Peyer's patch (tissue), 4 donors: ENCODE results near the gene GUCA1C. TPM values are rescaled to one million over a fixed set of nuclear protein-coding genes. Genes with fewer than 3 reads are reported as not detected.

Source experiments
- DNase-seq, 3 donors: peaks; one replicate each; pipeline ENCODE4 v3.0.0-alpha.2; 2017 to 2019
- H3K27ac ChIP-seq, 4 donors: fragments of 200-600 bp; sonication (generic); one replicate each; pipeline ENCODE4 v1.5.1; 2016 to 2019
- H3K27me3 ChIP-seq, 2 donors: fragments of 200-600 bp; sonication (generic); one replicate each; pipeline ENCODE4 v1.5.1; 2019
- H3K36me3 ChIP-seq, 3 donors: fragments of 200-600 bp; sonication (generic); one replicate each; pipeline ENCODE4 v1.5.1; 2016 to 2019
- H3K4me1 ChIP-seq, 4 donors: fragments of 200-600 bp; sonication (generic); one replicate each; pipeline ENCODE4 v1.5.1; 2016 to 2019
- H3K4me3 ChIP-seq, 4 donors: fragments of 200-600 bp; sonication (generic); 1 replicate in 3 of 4; 2 replicates in 1 of 4; pipeline ENCODE4 v1.5.1; 2016 to 2019; ENCODE audit warnings: mild to moderate bottlenecking in 1 of 4
- H3K9me3 ChIP-seq, 4 donors: fragments of 200-600 bp; sonication (generic); one replicate each; pipeline ENCODE4 v1.5.1; 2016 to 2019; ENCODE audit warnings: mild to moderate bottlenecking in 1 of 4
- POLR2A ChIP-seq, 2 donors: fragments of 450-650 bp; IDR thresholded peaks; one replicate each; pipeline ENCODE4 v1.5.1; 2017; ENCODE audit warnings: antibody characterized with exemption in 2 of 2, mild to moderate bottlenecking in 2 of 2, moderate library complexity in 2 of 2
- total RNA-seq, 4 donors: library from RNA; depleted of rRNA; stranded (reverse); fragments of >200 nt; gene quantifications; one replicate each; pipeline ENCODE4 v1.1.0, GENCODE V29; 2016
- TF ChIP-seq, protein P1 (sequence below), 6 experiments: fragments of 450-650 bp in 4 of 6; fragments of 200-600 bp in 2 of 6; sonication (generic) in 1 of 6; IDR thresholded peaks; one replicate each; pipeline ENCODE4 v1.5.1; 2017 to 2019; ENCODE audit warnings: antibody characterized with exemption in 6 of 6, mild to moderate bottlenecking in 3 of 6, moderate library complexity in 1 of 6

Gene GUCA1C
- total RNA-seq, 4 donors from 2014 or later = not detected

DNA sequence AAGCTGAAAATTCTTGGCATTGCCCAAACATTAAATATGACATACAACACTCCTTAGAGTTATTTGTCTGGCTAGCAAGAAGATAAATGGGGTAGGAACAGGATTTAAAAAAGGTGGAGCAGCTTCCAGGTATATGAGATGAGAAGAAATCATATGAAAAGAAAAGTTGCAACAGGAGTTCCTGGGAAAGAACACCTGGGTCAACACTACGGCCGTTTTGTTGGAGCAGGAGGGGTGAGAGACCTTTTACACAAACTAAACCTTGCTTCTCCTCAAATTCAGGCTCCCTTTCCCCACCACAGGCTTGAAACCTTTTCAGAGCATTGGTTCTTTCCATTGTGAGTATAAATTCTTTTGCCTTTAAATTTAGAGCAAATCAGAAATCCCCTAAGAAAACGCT is 18.8 kb upstream of the GUCA1C start:
- H3K4me3 ChIP-seq = no peak overlapping the region
- TF ChIP-seq, protein P1, sequence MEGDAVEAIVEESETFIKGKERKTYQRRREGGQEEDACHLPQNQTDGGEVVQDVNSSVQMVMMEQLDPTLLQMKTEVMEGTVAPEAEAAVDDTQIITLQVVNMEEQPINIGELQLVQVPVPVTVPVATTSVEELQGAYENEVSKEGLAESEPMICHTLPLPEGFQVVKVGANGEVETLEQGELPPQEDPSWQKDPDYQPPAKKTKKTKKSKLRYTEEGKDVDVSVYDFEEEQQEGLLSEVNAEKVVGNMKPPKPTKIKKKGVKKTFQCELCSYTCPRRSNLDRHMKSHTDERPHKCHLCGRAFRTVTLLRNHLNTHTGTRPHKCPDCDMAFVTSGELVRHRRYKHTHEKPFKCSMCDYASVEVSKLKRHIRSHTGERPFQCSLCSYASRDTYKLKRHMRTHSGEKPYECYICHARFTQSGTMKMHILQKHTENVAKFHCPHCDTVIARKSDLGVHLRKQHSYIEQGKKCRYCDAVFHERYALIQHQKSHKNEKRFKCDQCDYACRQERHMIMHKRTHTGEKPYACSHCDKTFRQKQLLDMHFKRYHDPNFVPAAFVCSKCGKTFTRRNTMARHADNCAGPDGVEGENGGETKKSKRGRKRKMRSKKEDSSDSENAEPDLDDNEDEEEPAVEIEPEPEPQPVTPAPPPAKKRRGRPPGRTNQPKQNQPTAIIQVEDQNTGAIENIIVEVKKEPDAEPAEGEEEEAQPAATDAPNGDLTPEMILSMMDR (IDR thresholded peaks at IDR 0.05) = no peak
- TF ChIP-seq POLR2A (IDR thresholded peaks at IDR 0.05) = no peak
- no peaks in the 10 kb centered on the region for H3K36me3 ChIP-seq
- DNase-seq = no peak
- no peaks in the 10 kb centered on the region for H3K27me3 ChIP-seq
- no peak overlapping the region for H3K27ac ChIP-seq
- no peaks in the 10 kb centered on the region for H3K9me3 ChIP-seq
- no peaks in the 10 kb centered on the region for H3K4me1 ChIP-seq

DNA sequence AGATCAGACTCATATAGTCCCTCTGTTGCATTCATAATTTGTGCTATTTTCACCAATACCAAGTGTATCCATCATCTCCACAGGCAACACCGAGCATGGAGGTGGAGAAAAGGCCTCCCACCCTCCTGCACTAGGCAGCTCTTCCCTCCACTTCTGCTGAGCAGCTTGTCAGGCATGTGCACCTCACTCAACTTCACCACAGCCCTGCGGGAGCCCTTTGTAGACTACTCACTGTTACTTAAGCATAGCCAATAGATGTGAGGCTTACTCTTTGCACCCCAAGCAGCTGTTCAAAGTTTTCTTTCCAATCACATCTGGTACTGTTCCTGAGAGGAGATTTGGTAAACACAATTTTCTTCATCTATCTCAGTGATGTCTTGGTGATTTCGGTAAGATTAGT is 16.9 kb upstream of the GUCA1C start:
- DNase-seq = no peak
- H3K9me3 ChIP-seq = no peaks in the 10 kb centered on the region
- H3K4me3 ChIP-seq = no peak overlapping the region
- no peaks in the 10 kb centered on the region for H3K27me3 ChIP-seq
- H3K27ac ChIP-seq = no peak overlapping the region
- no peak for TF ChIP-seq POLR2A (IDR thresholded peaks at IDR 0.05)
- TF ChIP-seq, protein P1 (IDR thresholded peaks at IDR 0.05) = no peak
- H3K36me3 ChIP-seq = no peaks in the 10 kb centered on the region
- no peaks in the 10 kb centered on the region for H3K4me1 ChIP-seq

DNA sequence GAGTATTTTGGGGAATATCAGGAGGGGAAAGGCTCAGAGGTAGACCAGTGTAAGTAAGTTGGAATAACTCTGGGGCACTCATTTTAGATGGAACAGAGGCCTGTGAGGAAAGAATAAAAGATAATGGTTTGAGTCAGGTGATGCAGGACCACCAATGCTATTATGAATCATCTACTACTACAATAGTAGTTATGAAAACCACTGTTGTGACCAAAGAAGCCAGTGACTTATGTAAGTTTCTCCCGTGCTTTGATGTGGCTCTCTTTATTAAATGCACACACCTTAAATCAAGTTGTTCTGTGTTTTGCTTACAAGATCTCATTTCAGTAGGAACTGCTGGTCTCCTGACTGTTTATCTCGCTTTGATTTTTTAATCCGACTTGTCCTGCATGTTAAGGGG is 13.1 kb upstream of the GUCA1C start:
- H3K4me3 ChIP-seq = no peak overlapping the region
- no peaks in the 10 kb centered on the region for H3K36me3 ChIP-seq
- no peak for TF ChIP-seq POLR2A (IDR thresholded peaks at IDR 0.05)
- H3K27me3 ChIP-seq = no peaks in the 10 kb centered on the region
- no peak overlapping the region for H3K27ac ChIP-seq
- H3K4me1 ChIP-seq = no peaks in the 10 kb centered on the region
- H3K9me3 ChIP-seq = no peaks in the 10 kb centered on the region
- no peak for DNase-seq

DNA sequence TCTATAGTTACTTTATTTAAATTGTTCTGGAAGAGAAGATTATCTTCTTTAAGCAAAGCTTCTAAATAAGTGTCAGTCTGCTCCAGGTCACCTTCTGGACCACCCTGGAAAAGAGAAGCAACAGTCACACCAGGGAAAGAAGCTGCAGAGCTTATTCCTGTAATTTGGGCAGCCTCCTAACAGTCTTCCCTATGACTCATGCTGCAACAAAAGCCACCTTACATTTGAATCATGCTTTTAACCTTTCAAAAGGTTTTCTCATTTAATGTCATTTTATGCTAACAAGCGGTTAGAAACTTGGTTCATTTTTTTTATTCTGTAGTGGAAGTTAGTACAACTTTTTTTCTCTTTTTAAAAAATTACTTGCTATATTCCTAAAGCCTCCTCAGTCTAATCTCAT is 5.3 kb upstream of the GUCA1C start:
- H3K36me3 ChIP-seq = no peaks in the 10 kb centered on the region
- H3K4me1 ChIP-seq = no peaks in the 10 kb centered on the region
- TF ChIP-seq, protein P1 (IDR thresholded peaks at IDR 0.05) = no peak
- no peak for TF ChIP-seq POLR2A (IDR thresholded peaks at IDR 0.05)
- no peak overlapping the region for H3K4me3 ChIP-seq
- no peak overlapping the region for H3K27ac ChIP-seq
- no peaks in the 10 kb centered on the region for H3K27me3 ChIP-seq
- H3K9me3 ChIP-seq = no peaks in the 10 kb centered on the region
- DNase-seq = no peak

DNA sequence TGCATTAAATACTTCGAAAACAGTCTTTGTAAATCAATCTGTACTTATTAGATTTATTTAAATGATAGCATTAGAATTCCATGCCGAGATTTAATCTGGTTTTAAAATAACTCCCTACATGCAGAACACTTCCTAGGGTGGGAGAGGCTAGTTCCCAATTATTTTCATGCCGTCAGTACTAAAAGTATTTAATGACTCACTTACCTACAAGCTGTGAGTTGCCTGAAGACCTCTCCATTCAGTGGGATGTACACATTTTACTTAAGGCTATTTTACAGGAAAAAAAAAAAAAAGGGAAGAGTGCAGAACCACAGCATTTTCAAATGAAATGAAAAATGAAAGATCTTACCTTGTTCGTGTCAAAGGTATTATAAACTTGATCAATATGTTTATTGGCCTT is 469 bp downstream of the GUCA1C start:
- Histone ChIP-seq H3K9me3 (no peaks in the 10 kb centered on the region), H3K4me1 (no peaks in the 10 kb centered on the region), H3K27ac (no peak overlapping the region), H3K36me3 (no peaks in the 10 kb centered on the region), H3K4me3 (no peak overlapping the region), H3K27me3 (no peaks in the 10 kb centered on the region)
- no peak for DNase-seq
- TF ChIP-seq, protein P1 (IDR thresholded peaks at IDR 0.05) = no peak
- TF ChIP-seq POLR2A (IDR thresholded peaks at IDR 0.05) = no peak

DNA sequence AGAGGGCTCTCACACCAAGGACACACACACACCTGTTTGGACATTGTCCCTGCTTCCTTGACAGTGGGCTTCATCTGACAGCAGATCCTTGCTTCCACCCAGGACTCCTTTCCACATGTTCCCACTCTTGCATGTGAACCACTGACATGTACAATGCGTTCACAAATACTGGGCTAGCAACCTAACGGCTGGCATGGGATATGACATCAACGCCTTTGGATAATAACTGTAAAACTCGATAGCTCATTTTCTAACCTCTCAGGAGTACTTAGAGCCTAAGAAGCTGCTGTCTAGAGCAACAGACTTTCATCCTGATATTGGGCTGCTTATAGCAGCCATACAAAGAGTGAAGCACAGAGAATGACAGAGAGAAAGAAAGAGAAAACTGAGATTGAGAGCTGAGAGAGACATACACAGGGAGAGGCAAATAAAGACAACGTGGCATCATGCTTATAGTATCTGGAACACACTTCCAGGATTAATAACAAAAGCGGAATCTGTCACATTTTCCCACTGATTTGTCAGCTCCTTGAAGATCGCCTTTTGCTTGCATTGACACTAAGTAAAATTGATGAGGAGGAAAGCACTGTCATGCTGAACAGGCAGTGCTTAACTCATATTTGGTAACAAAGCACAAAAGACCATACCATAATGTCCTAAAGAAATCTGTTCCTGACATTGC is 1.7 kb downstream of the GUCA1C start:
- DNase-seq = no peak
- no peaks in the 10 kb centered on the region for H3K36me3 ChIP-seq
- TF ChIP-seq POLR2A (IDR thresholded peaks at IDR 0.05) = no peak
- TF ChIP-seq, protein P1 (IDR thresholded peaks at IDR 0.05) = no peak
- H3K4me1 ChIP-seq = no peaks in the 10 kb centered on the region
- H3K27me3 ChIP-seq = no peaks in the 10 kb centered on the region
- no peaks in the 10 kb centered on the region for H3K9me3 ChIP-seq
- H3K4me3 ChIP-seq = no peak overlapping the region
- H3K27ac ChIP-seq = no peak overlapping the region
